Stomach (tissue), 9 donors: ENCODE measurements around the gene VPS52. TPM values are rescaled to one million over a fixed set of nuclear protein-coding genes. Genes with fewer than 3 reads are reported as not detected.

Experiments used
- DNase-seq, 2 donors: peaks; one replicate each; pipeline versions ENCODE4 v3.0.0 to v3.0.0-alpha.2; 2013 to 2019
- H3K27ac ChIP-seq, 5 donors: fragments of 200-600 bp in 4 of 5; sonication (generic) in 4 of 5; one replicate each; pipeline ENCODE4 v1.5.1; 2013 to 2019; ENCODE audit warnings: mild to moderate bottlenecking in 1 of 5, moderate library complexity in 1 of 5
- H3K27me3 ChIP-seq, 3 donors: fragments of 200-600 bp; sonication (generic); one replicate each; pipeline ENCODE4 v1.5.1; 2017 to 2019; ENCODE audit warnings: mixed run types in 1 of 3
- H3K36me3 ChIP-seq, 4 donors: fragments of 200-600 bp; sonication (generic); 1 replicate in 3 of 4; 2 replicates in 1 of 4; pipeline ENCODE4 v1.5.1; 2016 to 2019
- H3K4me1 ChIP-seq, 4 donors: fragments of 200-600 bp; sonication (generic); one replicate each; pipeline ENCODE4 v1.5.1; 2016 to 2019
- H3K4me3 ChIP-seq, 4 donors: fragments of 200-600 bp; sonication (generic) in 3 of 4; one replicate each; pipeline ENCODE4 v1.5.1; 2016 to 2019; ENCODE audit warnings: mild to moderate bottlenecking in 1 of 4
- H3K9me3 ChIP-seq, 4 donors: fragments of 200-600 bp; sonication (generic); one replicate each; pipeline ENCODE4 v1.5.1; 2016 to 2019
- CTCF ChIP-seq, 7 experiments: fragments of 450-650 bp in 4 of 7; fragments of 200-600 bp in 3 of 7; sonication (generic) in 3 of 7; IDR thresholded peaks; one replicate each; pipeline ENCODE4 v1.5.1; 2016 to 2019; ENCODE audit warnings: antibody characterized with exemption in 7 of 7, control low read depth in 2 of 7, mild to moderate bottlenecking in 1 of 7
- EP300 ChIP-seq: sonication (generic); formaldehyde crosslinking; IDR thresholded peaks from one replicate; pipeline ENCODE4 v1.6.1; 2017; ENCODE audit warnings: antibody characterized with exemption
- POLR2A ChIP-seq, 4 donors: fragments of 450-650 bp; IDR thresholded peaks; one replicate each; pipeline ENCODE4 v1.6.1; 2016; ENCODE audit warnings: antibody characterized with exemption in 4 of 4, control low read depth in 2 of 4, mild to moderate bottlenecking in 1 of 4, moderate library complexity in 1 of 4
- POLR2AphosphoS5 ChIP-seq, 3 donors: sonication (generic); formaldehyde crosslinking; IDR thresholded peaks; one replicate each; pipeline ENCODE4 v1.6.1; 2016; ENCODE audit warnings: antibody characterized with exemption in 3 of 3
- WGBS, 5 donors: extraction: QIAGEN DNeasy Blood & Tissue Kit in 3 of 5; methylation state at CpG; one replicate each; pipeline versions ENCODE4 v1.1.5 to v1.1.7; 2013 to 2018; 5-methylcytosine and 5-hydroxymethylcytosine counted together
- intact Hi-C: fragments of 100-400 bp; cut with DNase I; formaldehyde crosslinking; loops from one replicate; pipeline ENCODE4 v1.15.1; 2023; ENCODE audit warnings: low total_unique reads
- polyA plus RNA-seq, 3 donors: library from polyadenylated mRNA; stranded (reverse); fragments of 200-250 nt; gene quantifications; one replicate each; pipeline ENCODE4 v1.2.3, GENCODE V29; 2013
- total RNA-seq, 5 donors: library from RNA; depleted of rRNA; stranded (reverse); fragments of >200 nt; gene quantifications; one replicate each; pipeline versions ENCODE4 v1.1.0 to v1.2.3, GENCODE V29; 2014 to 2016
- donor health status: healthy with polysubstance abuse.
- donor health status: Bipolar disorder and iron deficiency.
- donor health status: healthy.

Gene VPS52
- total and polyA plus RNA-seq, 8 donors, result 22.6 to 89.3 (median 46.5) TPM

- no peak for DNase-seq
- WGBS, 5 donors, result 57 to 69% (median 66%) methylated on average over 3 of the region's 3 CpGs
- TF ChIP-seq POLR2AphosphoS5 (IDR thresholded peaks at IDR 0.05), result no peak
- TF ChIP-seq EP300, result no peak
- TF ChIP-seq CTCF (IDR thresholded peaks at IDR 0.05), result no peak
- TF ChIP-seq POLR2A (IDR thresholded peaks at IDR 0.05), result no peak
- intact Hi-C loops, result loop anchor here (10.0 kb wide), 1 partner anchor 237 kb away; the partner anchor contains the start of gene HLA-DOA
- Histone ChIP-seq H3K27ac (no peak overlapping the region), H3K9me3 (no peaks in the 10 kb centered on the region), H3K4me3 (no peak overlapping the region), H3K36me3 (no peaks in the 10 kb centered on the region), H3K4me1 (no peaks in the 10 kb centered on the region), H3K27me3 (peaks cover 0 to 19% (median 0%) of the 10 kb centered on the region in 3 donors)
These were observed 29.7 kb downstream of the VPS52 start for GRCh38 chr6:33241968-33242367.

- TF ChIP-seq POLR2AphosphoS5 (IDR thresholded peaks at IDR 0.05) (no peak), EP300 (no peak), CTCF (IDR thresholded peaks at IDR 0.05) (no peak), POLR2A (IDR thresholded peaks at IDR 0.05) (no peak)
- H3K4me1 ChIP-seq, result no peaks in the 10 kb centered on the region
- DNase-seq, result no peak
- peaks cover 0 to 50% (median 12%) of the 10 kb centered on the region in 3 donors for H3K27me3 ChIP-seq
- no peak overlapping the region for H3K4me3 ChIP-seq
- no peaks in the 10 kb centered on the region for H3K36me3 ChIP-seq
- 60 to 69% (median 68%) methylated on average over 2 of the region's 2 CpGs for whole genome bisulfite sequencing, 5 donors
- no peak overlapping the region for H3K27ac ChIP-seq
- intact Hi-C loops, result loop anchor here (10.0 kb wide), 1 partner anchor 113 kb away; no protein-coding TSS in a partner anchor
- no peaks in the 10 kb centered on the region for H3K9me3 ChIP-seq
These were observed 33.9 kb downstream of the VPS52 start for GRCh38 chr6:33237741-33238140.

GRCh38 chr6:33236852-33237251 is 34.8 kb downstream of the VPS52 start:
- no peak for DNase-seq
- intact Hi-C loops, result loop anchor here (10.0 kb wide), 1 partner anchor 112 kb away; no protein-coding TSS in a partner anchor
- Histone ChIP-seq H3K27me3 (peaks cover 0 to 50% (median 12%) of the 10 kb centered on the region in 3 donors), H3K27ac (no peak overlapping the region), H3K9me3 (no peaks in the 10 kb centered on the region), H3K4me1 (no peaks in the 10 kb centered on the region), H3K4me3 (no peak overlapping the region), H3K36me3 (no peaks in the 10 kb centered on the region)
- TF ChIP-seq EP300, result no peak
- no peak for TF ChIP-seq POLR2AphosphoS5 (IDR thresholded peaks at IDR 0.05)
- no peak for TF ChIP-seq CTCF (IDR thresholded peaks at IDR 0.05)
- WGBS, 5 donors, result 80 to 93% (median 90%) methylated on average over 6 of the region's 6 CpGs

DNA sequence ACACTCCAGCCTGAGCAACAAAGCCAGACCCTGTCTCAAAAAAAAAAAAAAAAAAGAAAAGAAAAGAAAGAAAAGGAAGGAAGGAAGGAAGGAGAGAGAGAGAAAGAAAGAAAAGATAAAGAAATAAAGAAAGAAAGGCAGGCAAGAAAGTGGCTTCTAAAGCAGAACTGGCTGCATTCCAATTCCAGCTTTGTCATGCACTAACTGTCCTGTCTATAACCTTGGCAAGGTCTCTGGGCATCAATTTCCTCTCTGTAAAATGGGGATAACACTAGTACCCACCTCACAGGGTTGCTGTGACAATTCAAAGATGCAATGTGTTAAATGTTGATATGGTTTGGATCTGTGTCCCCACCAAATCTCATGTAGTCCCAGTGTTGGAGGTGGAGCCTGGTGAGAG is 35.3 kb downstream of the VPS52 start:
- Histone ChIP-seq H3K4me1 (no peaks in the 10 kb centered on the region), H3K9me3 (no peaks in the 10 kb centered on the region), H3K36me3 (no peaks in the 10 kb centered on the region), H3K27me3 (peaks cover 0 to 50% (median 12%) of the 10 kb centered on the region in 3 donors), H3K27ac (no peak overlapping the region), H3K4me3 (no peak overlapping the region)
- intact Hi-C loops, result loop anchor here (10.0 kb wide), 1 partner anchor 112 kb away; no protein-coding TSS in a partner anchor
- TF ChIP-seq CTCF (IDR thresholded peaks at IDR 0.05), result no peak
- TF ChIP-seq EP300, result no peak
- TF ChIP-seq POLR2A (IDR thresholded peaks at IDR 0.05), result no peak
- no peak for TF ChIP-seq POLR2AphosphoS5 (IDR thresholded peaks at IDR 0.05)
- no peak for DNase-seq
